ENCODE results near the gene CALHM5. TPM values are rescaled to one million over a fixed set of nuclear protein-coding genes. Genes with fewer than 3 reads are reported as not detected.

The CALHM5 gene
- polyA plus RNA-seq, 2 of the 4 experiments (the other 2 are of a cell fraction): 0.09 TPM

DNA sequence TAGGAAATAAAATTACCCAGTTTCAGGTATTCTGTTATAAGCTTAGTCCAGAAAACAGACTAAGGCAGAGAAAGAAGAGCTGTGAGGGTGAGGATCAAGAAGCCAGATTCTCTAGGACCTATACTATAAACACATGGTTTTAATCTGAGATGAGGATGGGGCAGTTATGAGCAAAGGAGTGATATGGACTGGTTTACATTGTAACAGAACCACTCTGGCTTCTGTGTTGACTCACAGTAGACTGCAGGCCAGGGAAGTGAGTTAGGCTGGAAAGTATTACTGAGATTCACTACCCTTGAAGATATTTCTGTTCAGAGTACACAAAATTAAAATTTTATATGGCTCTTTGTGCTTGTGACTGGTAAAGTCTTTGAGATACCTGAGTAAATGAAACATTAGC, 56.7 kb downstream of the CALHM5 start (continued):
- TF ChIP-seq, protein P1, sequence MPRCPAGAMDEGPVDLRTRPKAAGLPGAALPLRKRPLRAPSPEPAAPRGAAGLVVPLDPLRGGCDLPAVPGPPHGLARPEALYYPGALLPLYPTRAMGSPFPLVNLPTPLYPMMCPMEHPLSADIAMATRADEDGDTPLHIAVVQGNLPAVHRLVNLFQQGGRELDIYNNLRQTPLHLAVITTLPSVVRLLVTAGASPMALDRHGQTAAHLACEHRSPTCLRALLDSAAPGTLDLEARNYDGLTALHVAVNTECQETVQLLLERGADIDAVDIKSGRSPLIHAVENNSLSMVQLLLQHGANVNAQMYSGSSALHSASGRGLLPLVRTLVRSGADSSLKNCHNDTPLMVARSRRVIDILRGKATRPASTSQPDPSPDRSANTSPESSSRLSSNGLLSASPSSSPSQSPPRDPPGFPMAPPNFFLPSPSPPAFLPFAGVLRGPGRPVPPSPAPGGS (IDR thresholded peaks at IDR 0.05): no peak
- no peak for TF ChIP-seq EHMT2 (IDR thresholded peaks at IDR 0.05; ENCODE audit: low read depth)

DNA sequence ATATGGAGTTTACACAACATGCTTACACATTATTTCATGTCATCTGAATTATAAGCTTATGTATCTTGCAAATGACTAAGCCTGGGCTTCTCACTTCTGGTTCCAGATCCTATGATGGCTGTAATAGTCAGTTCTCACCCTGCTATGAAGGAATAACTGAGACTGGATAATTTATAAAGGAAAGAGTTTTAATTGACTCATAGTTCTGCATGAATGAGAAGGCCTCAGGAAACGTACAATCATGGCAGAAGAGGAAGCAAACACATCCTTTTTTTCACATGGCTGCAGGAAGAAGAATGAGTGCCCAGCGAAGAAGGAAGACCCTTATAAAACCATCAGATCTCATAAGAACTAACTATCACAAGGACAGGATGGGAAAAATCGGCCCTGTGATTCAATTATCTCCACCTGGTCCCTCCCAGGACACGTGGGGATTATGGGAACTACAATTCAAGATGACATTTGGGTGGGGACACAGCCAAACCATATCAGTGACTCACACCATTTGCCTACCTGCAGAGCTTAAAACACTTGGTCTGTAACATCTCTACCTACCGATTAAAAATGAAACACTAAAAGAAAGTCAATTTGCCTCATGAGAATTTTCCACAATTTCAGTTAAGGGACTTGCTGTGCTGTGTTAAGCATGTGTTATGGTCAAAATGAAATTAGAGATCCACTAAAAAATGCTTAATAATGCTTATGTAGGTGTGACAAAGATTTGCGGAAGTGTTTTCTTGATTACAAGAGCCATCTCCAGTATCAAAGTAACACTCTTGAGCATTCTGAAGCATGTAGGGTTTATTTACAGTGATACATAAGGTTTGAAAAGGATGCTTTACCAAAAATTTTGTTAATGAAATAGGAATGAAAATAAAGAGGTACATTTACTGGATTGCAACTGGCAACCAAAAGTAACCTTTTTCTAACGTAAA, 57.6 kb downstream of the CALHM5 start:
- POLR2A ChIA-PET: interaction anchor here (0.9 kb wide), 1 partner anchor 289 kb away, joined by 3 read pairs; the partner anchor contains the start of gene TSPYL1
- Histone ChIP-seq H3K4me3 (no peak overlapping the region), H3K4me1 (peaks cover 19% of the 10 kb centered on the region; the same call in 2 of the 3 replicates), H3K27ac (no peak overlapping the region), H3K4me2 (peak overlapping the region; percentile 84; the same call in 2 of the 3 replicates), H3K9me3 (no peaks in the 10 kb centered on the region)
- FAIRE-seq: no peak
- CTCF ChIA-PET: interaction anchor here (1.0 to 2.4 kb wide), 3 partner anchors 8 to 301 kb away, joined by 4 to 16 read pairs (median 8); no protein-coding TSS in a partner anchor
- 65% methylated on average over 6 of the region's 7 CpGs for WGBS (ENCODE audit: missing lambda C conversion rate)
- no peak for DNase-seq (ENCODE audit: low read depth in 1 of 2, low spot score in 1 of 2)
- ATAC-seq: no peak
- TF ChIP-seq SMC3 (IDR thresholded peaks at IDR 0.05) (no peak), EP300 (IDR thresholded peaks at IDR 0.05) (no peak), FOXS1 (CRISPR knock-in tag; IDR thresholded peaks at IDR 0.05) (no peak), KDM5A (IDR thresholded peaks at IDR 0.05) (no peak), CHD2 (IDR thresholded peaks at IDR 0.05; ENCODE audit: low read length, partially characterized antibody) (no peak), MAZ (IDR thresholded peaks at IDR 0.05; ENCODE audit: borderline replicate concordance, low read depth, low read length) (no peak), EHMT2 (IDR thresholded peaks at IDR 0.05; ENCODE audit: low read depth) (no peak), ZNF302 (CRISPR knock-in tag; IDR thresholded peaks at IDR 0.05) (no peak), POLR2AphosphoS2 (conservative IDR thresholded peaks at IDR 0.05; ENCODE audit: low read length) (no peak), MYC (IDR thresholded peaks at IDR 0.05; ENCODE audit: borderline replicate concordance, low read length) (no peak), EHF (CRISPR knock-in tag; IDR thresholded peaks at IDR 0.05) (no peak), RAD21 (conservative IDR thresholded peaks at IDR 0.05 in 1 of 2, IDR thresholded peaks at IDR 0.05 in 1 of 2) (no peak), HOXB5 (CRISPR knock-in tag; IDR thresholded peaks at IDR 0.05) (no peak)
- TF ChIP-seq, protein P2, sequence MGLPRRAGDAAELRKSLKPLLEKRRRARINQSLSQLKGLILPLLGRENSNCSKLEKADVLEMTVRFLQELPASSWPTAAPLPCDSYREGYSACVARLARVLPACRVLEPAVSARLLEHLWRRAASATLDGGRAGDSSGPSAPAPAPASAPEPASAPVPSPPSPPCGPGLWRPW (IDR thresholded peaks at IDR 0.05): no peak

DNA sequence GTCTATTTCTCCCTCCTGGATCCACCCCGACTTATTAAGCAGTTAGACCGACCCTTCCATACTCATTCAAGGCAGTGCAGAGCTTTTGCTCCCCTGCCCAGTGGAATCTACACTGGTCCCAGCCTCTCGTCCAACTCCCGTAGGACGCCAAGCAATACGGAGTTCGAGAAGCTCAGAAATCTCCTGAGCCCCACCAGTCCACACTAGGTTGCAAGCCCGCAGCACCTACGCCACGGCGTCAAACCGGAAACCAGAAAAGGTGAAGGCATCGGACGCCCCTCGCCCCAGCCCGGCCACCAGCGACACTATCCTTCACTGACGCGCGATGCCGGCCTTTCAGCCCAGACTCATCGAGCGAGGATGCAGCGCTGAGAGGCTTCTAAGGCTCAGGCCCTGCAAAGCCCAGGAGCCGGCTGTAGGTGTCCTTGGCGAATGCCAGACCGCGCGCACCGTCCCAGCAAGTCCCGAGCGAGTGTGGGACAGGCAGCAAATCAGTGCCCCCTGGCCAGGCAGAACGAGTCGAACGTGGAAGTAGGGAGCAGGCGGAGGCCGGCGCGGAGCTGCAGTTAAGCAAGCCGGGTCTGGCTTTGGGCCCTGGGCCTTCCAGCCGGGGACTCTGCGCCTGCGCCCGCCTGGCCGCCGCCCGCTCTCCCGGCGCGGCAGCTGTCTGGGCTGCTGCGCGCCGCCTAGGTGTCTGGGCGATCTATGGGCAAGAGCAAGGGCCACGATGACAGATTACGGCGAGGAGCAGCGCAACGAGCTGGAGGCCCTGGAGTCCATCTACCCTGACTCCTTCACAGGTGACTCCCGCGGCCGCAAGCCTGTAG, 59.6 kb downstream of the CALHM5 start, which contains the start of gene RWDD1:
TSS of gene RWDD1 (plus strand) at position 649 of the 827 bp plus-strand sequence. CDS start at position 728, 79 bp downstream.
- Histone ChIP-seq H3K27ac (peak within 1 kb of the TSS; percentile 90 to 96), H3K9me3 (no peaks in the 10 kb centered on the region), H3K4me1 (peaks cover 19% of the 10 kb centered on the region; the same call in 2 of the 3 replicates), H3K4me2 (peak within 1 kb of the TSS; percentile 93), H3K4me3 (peak within 1 kb of the TSS; percentile 89)
- CTCF ChIA-PET: interaction anchor here (0.8 to 2.4 kb wide), 12 partner anchors 8 to 304 kb away, joined by 3 to 16 read pairs (median 4); partner anchors contain the start of gene TSPYL1
- no peak for FAIRE-seq
- POLR2A ChIA-PET: interaction anchor here (0.6 to 2.0 kb wide), 14 partner anchors 8 to 316 kb away, joined by 3 to 12 read pairs (median 4); partner anchors contain the start of genes CALHM4, KPNA5, RSPH4A and TSPYL1
- DNase-seq (ENCODE audit: low read depth in 1 of 2, low spot score in 1 of 2): peak; percentile 87 to 99
- ATAC-seq: peak; percentile 98 to 99
- 2% methylated on average over 13 of the region's 62 CpGs for WGBS (ENCODE audit: missing lambda C conversion rate)
- TF ChIP-seq, protein P3, sequence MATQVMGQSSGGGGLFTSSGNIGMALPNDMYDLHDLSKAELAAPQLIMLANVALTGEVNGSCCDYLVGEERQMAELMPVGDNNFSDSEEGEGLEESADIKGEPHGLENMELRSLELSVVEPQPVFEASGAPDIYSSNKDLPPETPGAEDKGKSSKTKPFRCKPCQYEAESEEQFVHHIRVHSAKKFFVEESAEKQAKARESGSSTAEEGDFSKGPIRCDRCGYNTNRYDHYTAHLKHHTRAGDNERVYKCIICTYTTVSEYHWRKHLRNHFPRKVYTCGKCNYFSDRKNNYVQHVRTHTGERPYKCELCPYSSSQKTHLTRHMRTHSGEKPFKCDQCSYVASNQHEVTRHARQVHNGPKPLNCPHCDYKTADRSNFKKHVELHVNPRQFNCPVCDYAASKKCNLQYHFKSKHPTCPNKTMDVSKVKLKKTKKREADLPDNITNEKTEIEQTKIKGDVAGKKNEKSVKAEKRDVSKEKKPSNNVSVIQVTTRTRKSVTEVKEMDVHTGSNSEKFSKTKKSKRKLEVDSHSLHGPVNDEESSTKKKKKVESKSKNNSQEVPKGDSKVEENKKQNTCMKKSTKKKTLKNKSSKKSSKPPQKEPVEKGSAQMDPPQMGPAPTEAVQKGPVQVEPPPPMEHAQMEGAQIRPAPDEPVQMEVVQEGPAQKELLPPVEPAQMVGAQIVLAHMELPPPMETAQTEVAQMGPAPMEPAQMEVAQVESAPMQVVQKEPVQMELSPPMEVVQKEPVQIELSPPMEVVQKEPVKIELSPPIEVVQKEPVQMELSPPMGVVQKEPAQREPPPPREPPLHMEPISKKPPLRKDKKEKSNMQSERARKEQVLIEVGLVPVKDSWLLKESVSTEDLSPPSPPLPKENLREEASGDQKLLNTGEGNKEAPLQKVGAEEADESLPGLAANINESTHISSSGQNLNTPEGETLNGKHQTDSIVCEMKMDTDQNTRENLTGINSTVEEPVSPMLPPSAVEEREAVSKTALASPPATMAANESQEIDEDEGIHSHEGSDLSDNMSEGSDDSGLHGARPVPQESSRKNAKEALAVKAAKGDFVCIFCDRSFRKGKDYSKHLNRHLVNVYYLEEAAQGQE (IDR thresholded peaks at IDR 0.05): no peak
- TF ChIP-seq EHMT2 (IDR thresholded peaks at IDR 0.05; ENCODE audit: low read depth) (no peak), ZNF302 (CRISPR knock-in tag; IDR thresholded peaks at IDR 0.05) (no peak), MYC (IDR thresholded peaks at IDR 0.05; ENCODE audit: borderline replicate concordance, low read length) (peak; percentile 85), ESRRA (IDR thresholded peaks at IDR 0.05; ENCODE audit: borderline replicate concordance, low read length) (no peak)
- TF ChIP-seq, protein P4, sequence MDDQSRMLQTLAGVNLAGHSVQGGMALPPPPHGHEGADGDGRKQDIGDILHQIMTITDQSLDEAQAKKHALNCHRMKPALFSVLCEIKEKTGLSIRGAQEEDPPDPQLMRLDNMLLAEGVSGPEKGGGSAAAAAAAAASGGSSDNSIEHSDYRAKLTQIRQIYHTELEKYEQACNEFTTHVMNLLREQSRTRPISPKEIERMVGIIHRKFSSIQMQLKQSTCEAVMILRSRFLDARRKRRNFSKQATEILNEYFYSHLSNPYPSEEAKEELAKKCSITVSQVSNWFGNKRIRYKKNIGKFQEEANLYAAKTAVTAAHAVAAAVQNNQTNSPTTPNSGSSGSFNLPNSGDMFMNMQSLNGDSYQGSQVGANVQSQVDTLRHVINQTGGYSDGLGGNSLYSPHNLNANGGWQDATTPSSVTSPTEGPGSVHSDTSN (IDR thresholded peaks at IDR 0.05): no peak
- TF ChIP-seq, protein P5, sequence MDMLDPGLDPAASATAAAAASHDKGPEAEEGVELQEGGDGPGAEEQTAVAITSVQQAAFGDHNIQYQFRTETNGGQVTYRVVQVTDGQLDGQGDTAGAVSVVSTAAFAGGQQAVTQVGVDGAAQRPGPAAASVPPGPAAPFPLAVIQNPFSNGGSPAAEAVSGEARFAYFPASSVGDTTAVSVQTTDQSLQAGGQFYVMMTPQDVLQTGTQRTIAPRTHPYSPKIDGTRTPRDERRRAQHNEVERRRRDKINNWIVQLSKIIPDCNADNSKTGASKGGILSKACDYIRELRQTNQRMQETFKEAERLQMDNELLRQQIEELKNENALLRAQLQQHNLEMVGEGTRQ (IDR thresholded peaks at IDR 0.05): no peak
- TF ChIP-seq, protein P6, sequence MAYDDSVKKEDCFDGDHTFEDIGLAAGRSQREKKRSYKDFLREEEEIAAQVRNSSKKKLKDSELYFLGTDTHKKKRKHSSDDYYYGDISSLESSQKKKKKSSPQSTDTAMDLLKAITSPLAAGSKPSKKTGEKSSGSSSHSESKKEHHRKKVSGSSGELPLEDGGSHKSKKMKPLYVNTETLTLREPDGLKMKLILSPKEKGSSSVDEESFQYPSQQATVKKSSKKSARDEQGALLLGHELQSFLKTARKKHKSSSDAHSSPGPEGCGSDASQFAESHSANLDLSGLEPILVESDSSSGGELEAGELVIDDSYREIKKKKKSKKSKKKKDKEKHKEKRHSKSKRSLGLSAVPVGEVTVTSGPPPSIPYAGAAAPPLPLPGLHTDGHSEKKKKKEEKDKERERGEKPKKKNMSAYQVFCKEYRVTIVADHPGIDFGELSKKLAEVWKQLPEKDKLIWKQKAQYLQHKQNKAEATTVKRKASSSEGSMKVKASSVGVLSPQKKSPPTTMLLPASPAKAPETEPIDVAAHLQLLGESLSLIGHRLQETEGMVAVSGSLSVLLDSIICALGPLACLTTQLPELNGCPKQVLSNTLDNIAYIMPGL (CRISPR knock-in tag; IDR thresholded peaks at IDR 0.05; ENCODE audit: borderline replicate concordance): no peak

All from A549 (cell line).